ENCODE results near the gene THAP6.
A peak's percentile ranks its signal among the peaks of the same experiment; 100 is the strongest.
"Not testable (repeated sequence)": the region's sequence is repeated elsewhere in the genome, so short reads cannot be mapped to it uniquely, and the experiment has no call there.

Gene THAP6

DNA sequence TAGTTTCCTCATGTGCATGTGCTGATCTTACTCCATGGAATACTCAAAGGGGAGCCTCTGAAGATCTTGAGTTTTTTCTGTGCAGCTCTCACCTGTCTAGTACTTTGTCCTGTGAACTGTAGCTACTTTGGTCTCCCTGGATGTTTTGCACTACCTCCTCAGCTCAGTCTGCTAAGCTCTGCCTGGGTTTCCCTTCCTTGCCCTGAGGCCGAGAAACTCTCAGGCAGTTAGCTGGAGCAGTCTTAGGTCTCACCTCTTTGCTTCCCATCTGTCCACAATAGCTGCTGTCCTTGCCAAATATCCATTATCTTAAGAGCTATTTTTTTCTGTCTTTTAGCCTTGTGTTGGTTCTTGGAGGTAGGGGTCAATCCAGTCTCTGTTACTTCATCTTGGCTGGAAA is 11.6 kb downstream of the THAP6 start:
- DNase-seq (ENCODE audit: low spot score): no peak

DNA sequence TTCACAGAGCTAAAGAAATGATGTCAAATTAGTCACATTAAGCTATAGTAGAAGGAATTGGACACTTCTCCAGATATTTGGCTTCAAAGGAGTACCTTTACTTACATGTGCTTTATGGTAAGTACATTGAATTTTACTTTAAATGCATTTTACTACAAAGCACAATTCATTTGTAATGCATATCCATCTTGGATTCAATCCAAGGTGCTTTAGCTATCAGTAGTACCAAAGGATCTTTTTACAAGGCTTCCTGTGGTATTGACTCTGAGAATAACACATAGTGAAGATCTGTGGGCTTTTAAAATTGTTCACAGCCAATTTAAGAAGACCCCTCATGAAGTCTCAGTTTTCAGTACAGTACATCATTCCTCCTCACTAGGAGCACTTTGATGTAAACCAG is 13.2 kb downstream of the THAP6 start:
- no peak for DNase-seq (ENCODE audit: low spot score)

DNA sequence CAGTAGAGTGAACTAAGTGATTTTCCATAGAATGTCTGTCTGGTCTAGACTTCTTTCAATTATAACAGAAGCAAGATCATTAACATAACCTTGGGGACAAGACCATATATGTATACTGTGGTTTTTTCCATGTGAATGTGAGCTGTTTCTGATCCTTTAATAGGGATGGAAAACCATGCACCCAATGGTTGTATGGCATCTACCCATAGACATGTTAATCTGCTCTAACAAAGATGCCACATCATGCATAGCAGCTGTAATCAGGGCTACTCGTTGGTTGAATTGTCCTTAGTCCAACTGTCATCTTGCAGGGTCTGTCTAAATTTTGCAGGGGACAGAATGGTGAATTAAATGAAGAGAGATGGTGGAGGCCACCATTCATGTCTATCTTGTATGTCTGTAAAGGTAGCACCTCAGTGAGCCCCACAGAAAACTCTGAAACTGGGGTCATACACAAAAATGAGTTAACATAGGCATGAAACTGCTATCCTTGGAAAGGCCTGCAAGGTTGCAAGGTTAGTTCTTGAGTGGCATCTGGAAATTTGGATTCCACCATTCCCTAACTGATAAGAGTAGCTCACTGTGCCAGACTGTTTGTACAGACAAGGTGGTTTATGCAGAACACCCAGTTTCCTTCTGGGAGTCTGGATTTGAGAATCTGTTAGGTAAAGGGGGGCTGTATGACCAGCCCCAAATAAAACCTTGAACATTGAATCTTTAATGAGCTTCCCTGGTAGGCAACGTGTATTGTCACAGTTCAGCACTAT is 16.5 kb downstream of the THAP6 start:
- no peak for DNase-seq (ENCODE audit: low spot score)

DNA sequence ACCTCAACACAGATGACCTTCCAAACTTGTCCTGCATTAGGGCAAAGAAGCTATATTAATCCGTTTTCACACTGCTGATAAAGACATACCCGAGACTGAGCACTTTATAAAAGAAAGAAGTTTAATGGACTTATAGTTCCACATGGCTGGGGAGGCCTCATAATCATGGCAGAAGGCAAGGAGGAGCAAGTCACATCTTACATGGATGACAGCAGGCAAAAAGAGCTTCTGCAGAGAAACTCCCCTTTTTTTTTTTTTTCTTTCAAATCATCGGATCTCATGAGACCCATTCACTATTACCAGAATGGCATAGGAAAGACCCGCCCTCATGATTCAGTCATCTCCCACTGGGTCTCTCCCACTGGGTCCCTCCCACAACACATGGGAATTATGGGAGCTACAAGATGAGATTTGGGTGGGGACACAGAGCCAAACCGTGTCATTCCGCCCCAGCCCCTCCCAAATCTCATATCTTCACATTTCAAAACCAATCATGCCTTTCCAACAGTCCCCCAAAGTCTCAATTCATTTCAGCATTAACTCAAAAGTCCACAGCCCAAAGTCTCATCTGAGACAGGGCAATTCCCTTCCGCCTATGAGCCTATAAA is 17.4 kb downstream of the THAP6 start:
- DNase-seq (ENCODE audit: low spot score): not testable (repeated sequence)

DNA sequence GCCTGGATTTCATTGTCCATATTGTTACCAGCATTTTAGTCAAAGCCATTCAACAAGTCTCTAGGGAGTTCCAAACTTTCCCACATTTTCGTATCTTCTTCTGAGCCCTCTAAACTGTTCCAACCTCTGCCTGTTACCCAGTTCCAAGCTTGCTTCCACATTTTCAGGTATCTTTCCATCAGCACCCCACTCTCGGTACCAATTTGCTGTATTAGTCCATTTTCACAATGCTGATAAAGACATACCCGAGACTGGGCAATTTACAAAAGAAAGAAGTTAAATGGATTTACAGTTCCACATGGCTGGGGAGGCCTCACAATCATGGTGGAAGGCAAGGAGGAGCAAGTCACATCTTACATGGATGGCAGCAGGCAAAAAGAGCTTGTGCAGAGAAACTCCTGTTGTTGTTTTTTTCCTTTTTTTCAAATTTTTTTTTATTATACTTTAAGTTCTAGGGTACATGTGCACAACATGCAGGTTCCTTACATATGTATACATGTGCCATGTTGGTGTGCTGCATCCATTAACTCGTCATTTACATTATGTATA is 19.1 kb downstream of the THAP6 start:
- DNase-seq (ENCODE audit: low spot score): not testable (repeated sequence)

DNA sequence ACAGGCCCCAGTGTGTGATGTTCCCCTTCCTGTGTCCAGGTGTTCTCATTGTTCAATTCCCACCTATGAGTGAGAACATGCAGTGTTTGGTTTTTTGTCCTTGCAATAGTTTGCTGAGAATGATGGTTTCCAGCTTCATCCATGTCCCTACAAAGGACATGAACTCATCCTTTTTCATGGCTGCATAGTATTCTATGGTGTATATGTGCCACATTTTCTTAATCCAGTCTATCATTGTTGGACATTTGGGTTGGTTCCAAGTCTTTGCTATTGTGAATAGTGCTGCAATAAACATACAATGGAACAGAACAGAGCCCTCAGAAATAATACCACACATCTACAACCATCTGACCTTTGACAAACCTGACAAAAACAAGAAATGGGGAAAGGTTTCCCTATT is 19.7 kb downstream of the THAP6 start:
- not testable (repeated sequence) for DNase-seq (ENCODE audit: low spot score)

DNA sequence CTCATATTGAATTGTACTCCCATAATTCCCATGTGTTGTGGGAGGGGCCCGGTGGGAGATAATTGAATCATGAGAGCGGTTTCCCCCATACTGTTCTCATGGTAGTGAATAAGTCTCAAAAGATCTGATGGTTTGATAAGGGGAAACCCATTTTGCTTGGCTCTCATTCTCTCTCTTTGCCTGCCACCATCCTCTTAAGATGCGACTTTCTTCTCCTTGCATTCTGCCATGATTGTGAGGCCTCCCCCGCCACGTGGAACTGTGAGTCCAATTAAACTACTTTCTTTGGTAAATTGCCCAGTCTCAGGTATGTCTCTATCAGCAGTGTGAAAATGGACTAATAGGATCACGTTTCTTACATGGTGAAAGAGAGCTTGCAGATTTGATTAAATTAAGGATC is 23.0 kb downstream of the THAP6 start:
- not testable (repeated sequence) for DNase-seq (ENCODE audit: low spot score)

DNA sequence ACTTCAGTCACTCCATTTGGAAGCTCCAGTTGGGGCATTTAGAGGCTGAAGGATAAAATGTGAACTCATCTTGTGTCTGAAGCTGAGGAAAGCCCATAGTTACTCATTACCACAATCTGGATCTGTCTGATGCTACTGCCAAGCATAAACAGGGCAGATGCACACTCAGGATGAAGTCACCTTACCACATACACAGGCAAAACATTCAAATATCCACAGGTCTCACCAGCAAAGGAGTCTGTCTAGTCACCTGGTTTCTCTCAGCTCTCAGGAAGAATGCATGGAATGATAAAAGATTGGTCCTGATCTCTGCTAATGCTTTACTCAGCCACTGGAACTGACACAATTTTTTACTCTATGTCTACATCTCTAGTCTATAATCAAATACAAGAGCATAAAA is 28.6 kb downstream of the THAP6 start:
- DNase-seq (ENCODE audit: low spot score): peak; percentile 69

DNA sequence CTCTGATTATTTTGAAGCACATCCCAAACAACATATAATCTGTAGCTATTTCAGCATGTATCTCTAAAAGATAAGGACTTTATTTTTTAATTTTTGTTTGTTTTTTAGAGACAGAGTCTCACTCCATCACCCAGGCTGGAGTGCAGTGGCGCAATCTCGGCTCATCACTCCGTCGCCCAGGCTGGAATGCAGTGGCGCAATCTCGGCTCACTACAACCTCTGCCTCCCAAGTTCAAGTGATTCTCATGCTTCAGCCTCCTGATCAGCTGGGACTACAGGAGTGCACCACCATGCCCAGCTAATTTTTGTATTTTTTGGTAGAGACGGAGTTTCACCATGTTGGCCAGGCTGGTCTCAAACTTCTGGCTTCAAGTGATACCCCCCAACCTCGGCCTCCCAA is 29.9 kb downstream of the THAP6 start:
- DNase-seq (ENCODE audit: low spot score): not testable (repeated sequence)

DNA sequence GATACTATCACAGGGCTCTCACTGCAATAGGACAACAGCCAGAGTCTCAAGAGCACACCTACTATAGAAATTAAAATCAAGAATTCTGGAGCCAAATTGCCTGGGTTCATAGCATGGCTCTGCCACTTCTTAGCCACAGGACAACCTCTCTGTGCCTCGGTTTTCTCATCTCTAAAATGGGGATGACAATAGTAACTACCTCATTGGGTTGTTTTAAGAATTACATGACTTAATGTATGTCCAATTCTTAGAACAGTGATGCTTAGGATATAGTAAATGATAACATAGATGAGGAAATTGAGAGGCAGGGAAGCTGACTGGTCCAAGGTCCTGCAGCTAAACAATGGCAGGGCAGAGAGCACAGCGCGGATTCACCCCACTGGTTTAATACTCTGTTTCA is 30.6 kb downstream of the THAP6 start:
- DNase-seq (ENCODE audit: low spot score): no peak

DNA sequence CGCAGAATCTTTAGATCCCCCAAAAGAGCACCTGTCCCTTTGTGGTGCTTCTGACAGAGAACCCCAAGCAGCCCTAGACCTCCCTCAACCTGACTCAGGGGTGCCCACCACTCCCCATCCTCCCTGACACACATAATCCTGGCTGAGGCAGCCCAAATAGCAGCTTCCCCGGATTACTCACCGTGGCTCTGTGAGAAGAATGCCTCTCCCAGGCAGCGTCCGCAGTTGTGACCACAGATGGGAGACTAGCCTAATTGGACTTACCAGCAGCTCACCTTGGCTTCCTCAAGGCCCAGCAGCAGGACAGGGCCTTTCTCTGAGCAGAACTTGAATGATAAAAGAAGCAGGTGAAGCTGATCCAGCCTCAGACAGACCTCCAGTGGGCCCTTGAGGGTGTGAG is 31.3 kb downstream of the THAP6 start:
- DNase-seq (ENCODE audit: low spot score): no peak

DNA sequence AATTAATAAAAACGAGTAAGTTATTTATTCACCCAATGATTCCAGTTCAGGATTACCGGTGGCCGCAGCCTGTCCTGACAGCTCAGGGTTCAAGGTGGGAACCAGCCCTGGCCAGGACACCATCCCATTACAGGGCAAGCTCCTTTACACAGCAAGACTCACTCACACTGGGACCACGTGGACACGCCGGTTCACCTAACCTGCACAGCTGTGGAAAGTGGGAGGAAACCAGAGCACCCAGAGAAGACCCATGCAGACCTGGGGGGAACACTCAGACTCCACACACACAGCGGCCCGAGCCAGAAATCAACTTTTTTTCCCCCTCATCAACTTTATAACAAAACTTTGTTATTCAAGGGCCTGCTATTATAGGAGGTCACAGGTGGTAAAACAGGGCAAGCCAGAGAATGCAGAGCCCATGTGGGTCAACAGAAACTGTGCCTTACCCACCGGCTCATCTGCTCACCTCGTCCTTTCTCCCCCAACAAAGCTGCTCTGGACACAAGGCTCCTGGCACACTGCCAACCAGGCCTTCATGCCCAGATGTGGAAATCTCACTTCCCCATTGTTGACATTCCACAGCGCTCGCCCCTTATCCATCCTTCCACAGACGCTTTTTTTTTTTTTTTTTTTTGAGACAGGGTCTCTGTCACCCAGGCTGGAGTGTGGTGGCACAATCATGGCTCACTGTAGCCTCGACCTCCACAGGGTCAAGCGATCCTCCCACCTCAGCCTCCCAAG is 33.5 kb downstream of the THAP6 start:
- no peak for DNase-seq (ENCODE audit: low spot score)

DNA sequence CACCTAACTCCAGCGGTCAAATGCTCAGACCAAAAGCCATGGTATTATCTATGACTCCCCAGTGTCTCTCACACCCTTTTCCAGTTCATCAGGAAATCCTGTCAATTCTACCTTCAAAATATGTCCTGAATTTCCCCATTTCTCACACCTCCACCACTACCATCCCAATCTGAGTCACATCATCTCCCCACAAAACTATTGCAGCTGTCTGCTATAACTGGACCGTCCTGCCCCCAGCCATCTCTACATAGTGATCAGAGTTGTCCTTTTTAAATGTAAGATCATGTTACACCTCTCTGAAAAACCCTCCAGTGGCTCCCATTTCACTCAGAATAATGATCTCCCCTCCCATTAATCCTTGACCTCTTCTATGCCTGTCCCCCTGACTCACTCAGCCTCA is 34.7 kb downstream of the THAP6 start:
- no peak for DNase-seq (ENCODE audit: low spot score)

DNA sequence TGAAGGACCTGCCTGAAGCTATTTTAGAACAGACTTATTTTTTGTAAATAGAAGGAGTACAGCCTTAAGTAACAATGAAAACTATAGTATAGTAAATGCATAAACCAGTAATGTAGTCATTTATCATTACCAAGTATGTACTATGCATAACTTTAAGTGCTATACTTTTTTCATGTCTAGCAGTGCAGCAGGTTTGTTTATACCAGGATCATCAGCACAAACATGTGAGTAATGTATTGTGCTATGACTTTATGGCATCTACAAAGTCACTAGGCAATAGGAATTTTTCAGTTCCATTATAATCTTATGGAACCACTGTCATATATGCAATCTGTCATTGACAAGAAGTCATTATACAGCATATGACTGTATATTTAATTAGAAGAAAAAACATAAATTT is 38.2 kb downstream of the THAP6 start:
- no peak for DNase-seq (ENCODE audit: low spot score)

DNA sequence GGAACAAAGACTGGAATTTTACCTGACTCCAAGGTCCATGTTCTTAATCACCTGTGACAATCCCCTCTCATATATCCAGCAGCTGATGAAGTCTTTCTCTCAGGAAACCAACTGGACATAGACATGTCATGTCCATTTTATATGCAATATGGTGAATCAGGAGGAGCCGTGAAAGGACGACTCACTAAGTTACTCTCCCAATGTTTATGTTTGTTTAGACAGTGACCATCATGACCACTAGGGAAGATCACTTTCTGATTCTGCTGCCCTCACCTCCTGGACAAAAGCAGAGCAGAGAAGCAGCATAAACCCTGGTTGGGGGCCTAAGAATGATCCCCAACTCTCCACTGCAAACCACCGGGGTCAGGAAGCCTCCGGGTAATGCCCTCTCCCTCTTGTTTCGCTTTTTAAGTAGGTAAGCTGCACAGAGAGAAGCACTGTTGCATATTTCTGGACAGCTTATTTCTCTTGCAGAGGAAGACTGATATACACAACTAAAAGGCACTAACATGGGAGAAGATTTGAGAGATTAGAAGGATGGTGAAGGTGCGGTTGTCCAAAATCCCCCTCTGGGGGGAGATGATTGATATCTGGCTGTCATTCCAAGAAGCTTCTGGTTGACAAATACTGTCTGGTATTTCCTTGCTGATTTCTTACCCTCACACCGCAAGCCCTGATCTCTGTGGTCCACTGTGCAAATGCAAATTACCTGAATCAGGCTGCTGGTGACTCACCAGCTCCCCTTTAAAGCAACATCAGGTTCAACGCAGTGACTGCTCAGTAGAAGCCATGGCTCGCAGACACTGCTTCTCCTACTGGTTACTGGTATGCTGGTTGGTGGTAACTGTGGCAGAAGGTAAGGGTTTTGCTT is 41.3 kb downstream of the THAP6 start, which contains the start of gene ODAPH:
Gene ODAPH (plus strand): TSS at position 773 of the 871 bp plus-strand sequence. CDS start 17 bp downstream, at position 790.
- DNase-seq (ENCODE audit: low spot score): peak; percentile 60

DNA sequence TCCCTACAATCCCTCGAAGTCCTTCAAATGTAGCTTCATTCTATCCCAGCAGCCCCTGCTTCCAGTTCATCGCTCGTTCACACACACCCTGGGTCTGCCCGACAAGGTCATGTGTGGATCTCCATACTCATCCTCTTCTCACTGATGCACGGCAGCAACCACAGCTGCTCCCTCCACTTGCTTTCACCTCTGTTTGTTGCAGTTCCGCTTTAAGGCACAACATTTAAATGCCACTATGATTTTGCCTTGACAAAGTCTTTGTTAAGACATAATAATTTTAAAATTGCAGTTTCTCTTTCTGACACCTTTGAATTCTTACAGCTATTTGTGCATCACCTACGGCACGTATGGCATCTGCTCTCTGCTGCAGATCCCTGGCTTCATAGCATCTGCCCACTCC is 43.4 kb downstream of the THAP6 start:
- DNase-seq (ENCODE audit: low spot score): no peak

DNA sequence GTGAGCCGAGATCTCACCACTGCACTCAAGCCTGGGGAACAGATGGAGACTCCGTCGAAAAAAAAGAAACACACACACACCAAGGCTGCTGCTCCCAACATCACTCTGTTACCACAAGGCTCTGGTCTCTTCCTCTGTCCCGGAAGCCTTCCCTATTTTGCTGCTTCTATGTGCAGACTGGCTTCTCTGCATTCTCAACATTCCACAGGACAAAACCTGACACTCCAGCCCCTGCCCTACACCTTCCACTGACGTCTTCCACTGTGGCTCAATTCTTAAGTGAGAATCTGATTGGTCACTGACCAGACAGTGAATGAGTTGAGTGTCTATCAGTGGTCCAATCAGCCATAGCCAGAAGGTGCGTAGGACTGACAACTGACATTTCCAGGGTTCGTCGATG is 47.5 kb downstream of the THAP6 start:
- no peak for DNase-seq (ENCODE audit: low spot score)

DNA sequence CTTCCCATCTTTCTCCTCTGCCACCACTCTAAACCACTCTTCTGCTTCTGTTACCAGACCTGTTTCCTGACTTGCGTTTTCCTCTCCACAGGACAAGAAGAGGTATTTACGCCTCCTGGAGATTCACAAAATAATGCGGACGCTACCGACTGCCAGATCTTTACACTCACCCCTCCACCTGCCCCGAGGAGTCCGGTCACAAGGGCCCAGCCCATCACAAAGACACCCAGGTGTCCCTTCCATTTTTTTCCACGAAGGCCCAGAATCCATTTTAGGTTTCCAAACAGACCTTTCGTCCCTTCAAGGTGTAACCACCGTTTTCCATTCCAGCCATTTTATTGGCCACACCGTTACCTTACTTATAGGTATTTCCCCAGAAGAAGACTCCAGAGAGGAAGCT is 49.8 kb downstream of the THAP6 start:
- no peak for DNase-seq (ENCODE audit: low spot score)

DNA sequence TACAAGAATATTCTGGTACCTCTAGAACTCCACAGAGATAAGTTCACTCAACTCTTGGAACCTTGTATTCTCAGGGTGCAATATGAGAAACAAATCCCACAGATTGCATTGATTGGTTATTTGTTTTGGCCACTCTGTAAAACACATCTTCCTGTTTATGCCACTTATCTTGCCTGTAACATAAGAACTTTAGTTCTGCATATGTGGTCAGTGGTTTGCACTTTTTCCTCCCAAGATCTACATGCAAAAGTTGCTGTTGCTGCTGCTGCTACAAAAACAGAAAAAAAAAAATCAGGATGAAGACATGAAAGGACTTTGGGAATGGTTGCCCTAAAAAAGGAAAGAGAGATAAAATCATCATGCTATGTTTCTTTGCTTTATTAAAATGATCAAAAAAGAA is 51.2 kb downstream of the THAP6 start:
- no peak for DNase-seq (ENCODE audit: low spot score)

DNA sequence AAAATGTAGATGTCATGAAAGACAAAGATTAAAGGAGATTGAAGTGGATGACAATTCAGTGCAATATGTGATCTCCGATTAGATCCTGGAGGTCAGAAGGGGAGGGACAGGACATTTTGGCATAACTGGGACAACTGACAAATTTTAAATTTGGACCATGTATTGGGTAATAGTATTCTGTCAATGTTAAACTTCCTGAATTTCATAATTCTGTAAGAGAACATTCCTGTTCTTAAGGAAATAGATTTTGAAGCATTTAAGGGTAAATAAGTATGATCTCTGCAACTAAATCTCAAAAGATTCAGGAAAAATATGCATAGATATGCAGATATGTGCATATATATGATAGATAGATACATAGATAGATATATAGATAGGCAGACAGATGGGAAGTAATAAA is 52.6 kb downstream of the THAP6 start:
- DNase-seq (ENCODE audit: low spot score): no peak

DNA sequence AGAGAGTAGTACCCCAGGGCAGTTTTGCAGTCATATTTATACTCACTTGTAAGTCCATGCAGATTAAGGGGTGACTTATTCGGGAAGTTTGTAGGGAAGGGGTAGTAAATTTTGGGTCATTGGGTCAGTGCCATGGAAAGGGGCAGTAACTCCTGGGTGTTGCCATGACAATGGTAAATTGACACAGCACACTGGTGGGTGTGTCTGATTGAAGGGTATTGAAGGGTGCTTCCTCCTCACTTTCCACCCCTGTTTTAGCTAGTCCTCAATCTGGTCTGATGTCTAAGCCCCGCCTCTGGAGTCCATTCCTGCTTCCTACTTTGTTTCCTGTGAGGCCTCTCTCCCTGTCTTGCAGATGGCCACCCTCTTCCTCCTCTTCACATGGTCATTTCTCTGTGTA is 53.5 kb downstream of the THAP6 start:
- no peak for DNase-seq (ENCODE audit: low spot score)
